H1 (cell line): ENCODE measurements around the gene NAGS. TPM values are rescaled to one million over a fixed set of nuclear protein-coding genes. Genes with fewer than 3 reads are reported as not detected.

ENCODE experiments used
- CHD1 ChIP-seq: IDR thresholded peaks from 2 replicates; pipeline ENCODE4 v1.6.1; 2012; ENCODE audit warnings: low read depth, low read length, improper control_type of control experiment
- CHD7 ChIP-seq: fragments of 300-600 bp; sonication (generic); IDR thresholded peaks from 2 replicates; pipeline ENCODE4 v1.7.1; 2012; ENCODE audit warnings: low read length, moderate library complexity, mild to moderate bottlenecking, inconsistent platforms; ENCODE audit not compliant: insufficient replicate concordance
- EP300 ChIP-seq, 2 experiments: IDR thresholded peaks; 1 replicate in 1 of 2; 2 replicates in 1 of 2; pipeline ENCODE4 v1.6.1; 2011 to 2012; ENCODE audit warnings: low read depth in 2 of 2, low read length in 2 of 2, mild to moderate bottlenecking in 2 of 2, borderline replicate concordance in 1 of 2, inconsistent platforms in 1 of 2, moderate library complexity in 1 of 2
- SRF ChIP-seq: IDR thresholded peaks from 2 replicates; pipeline ENCODE4 v1.6.1; 2011; ENCODE audit warnings: mild to moderate bottlenecking, low read depth, low read length, moderate library complexity
- TBP ChIP-seq: IDR thresholded peaks from 2 replicates; pipeline ENCODE4 v1.6.1; 2011; ENCODE audit warnings: low read depth, low read length, improper control_type of control experiment
- polyA plus RNA-seq, 7 experiments: library from polyadenylated mRNA; depleted of rRNA in 3 of 7; stranded (reverse) in 5 of 7; unstranded in 2 of 7; fragments of >200 nt in 5 of 7; fragments of 200-250 nt in 2 of 7; gene quantifications; 1 replicate in 5 of 7; 2 replicates in 1 of 7; 4 replicates in 1 of 7; pipeline versions ENCODE4 v1.2.1 to v1.2.3, GENCODE V29; 2011 to 2013; ENCODE audit warnings: missing spikeins in 2 of 7, mixed read lengths in 2 of 7
- total RNA-seq: library from RNA; stranded (reverse); fragmentation: NEBNext Ultra II Directional; extraction: Animal tissue kit (Norgen Biotek cat#: 25700); gene quantifications from 2 replicates; pipeline ENCODE4 v1.2.1, GENCODE V29; 2021

The NAGS gene
- total and polyA plus RNA-seq, 2 of the 8 experiments (the other 6 are each of a cell fraction or from before 2014, with no cell fraction given): 4.0 to 5.1 TPM

GRCh38 chr17:43984521-43984920, 19.9 kb upstream of the NAGS start (continued):
- TF ChIP-seq CHD7 (no peak), CHD1 (no peak), EP300 (IDR thresholded peaks at IDR 0.05; ENCODE audit: borderline replicate concordance in 1 of 2, low read depth in 2 of 2, low read length in 2 of 2) (no peak), SRF (no peak), TBP (no peak)
- TF ChIP-seq, all 59 proteins: peak for 0
